BLaER1 treated with 17β-estradiol and CSF1 and Interleukin-3, amounts not matched to agents 10 nM and 100 nM (cell line): Measurements from ENCODE around the gene DDX31.

Source experiments
- H3K27ac ChIP-seq, 11 experiments: shearing (Covaris generic); formaldehyde crosslinking; 2 replicates each; pipeline ENCODE4 v1.8.1; 2022
- H3K27me3 ChIP-seq, 11 experiments: shearing (Covaris generic); formaldehyde crosslinking; 2 replicates each; pipeline ENCODE4 v1.8.1; 2022
- H3K36me3 ChIP-seq, 11 experiments: shearing (Covaris generic); formaldehyde crosslinking; 2 replicates each; pipeline ENCODE4 v1.8.1; 2022
- H3K4me1 ChIP-seq, 10 experiments: shearing (Covaris generic); formaldehyde crosslinking; 2 replicates each; pipeline ENCODE4 v1.8.1; 2022
- H3K4me2 ChIP-seq, 11 experiments: shearing (Covaris generic); formaldehyde crosslinking; 2 replicates each; pipeline ENCODE4 v1.8.1; 2022
- H3K4me3 ChIP-seq, 10 experiments: shearing (Covaris generic); formaldehyde crosslinking; 2 replicates each; pipeline ENCODE4 v1.8.1; 2022
- H3K9ac ChIP-seq, 11 experiments: shearing (Covaris generic); formaldehyde crosslinking; 2 replicates each; pipeline ENCODE4 v1.8.1; 2022
- H3K9me3 ChIP-seq, 11 experiments: shearing (Covaris generic); formaldehyde crosslinking; replicated peaks in 1 of 11; 2 replicates each; pipeline ENCODE4 v1.8.1; 2022
- H4K20me1 ChIP-seq, 11 experiments: shearing (Covaris generic); formaldehyde crosslinking; 2 replicates each; pipeline ENCODE4 v1.8.1; 2022
- Cebpa-rat ChIP-seq, 11 experiments: shearing (Covaris generic); IDR thresholded peaks; 2 replicates each; pipeline ENCODE4 v1.8.1; 2022

Gene DDX31

GRCh38 chr9:132622159-132622558 lies 47.6 kb downstream of the DDX31 start:
- Histone ChIP-seq H3K27me3 (no peaks in the 10 kb centered on the region), H3K4me1 (no peaks in the 10 kb centered on the region), H3K4me2 (no peak overlapping the region), H3K9me3 (no peaks in the 10 kb centered on the region), H3K9ac (no peak overlapping the region), H3K4me3 (no peak overlapping the region), H3K27ac (no peak overlapping the region), H4K20me1 (peaks cover 0 to 10% (median under 1%) of the 10 kb centered on the region in 11 experiments; a peak in 5 of 22 replicates), H3K36me3 (peaks cover 87 to 100% (median 98%) of the 10 kb centered on the region in 11 experiments)
- TF ChIP-seq Cebpa-rat (IDR thresholded peaks at IDR 0.05), result no peak

DNA sequence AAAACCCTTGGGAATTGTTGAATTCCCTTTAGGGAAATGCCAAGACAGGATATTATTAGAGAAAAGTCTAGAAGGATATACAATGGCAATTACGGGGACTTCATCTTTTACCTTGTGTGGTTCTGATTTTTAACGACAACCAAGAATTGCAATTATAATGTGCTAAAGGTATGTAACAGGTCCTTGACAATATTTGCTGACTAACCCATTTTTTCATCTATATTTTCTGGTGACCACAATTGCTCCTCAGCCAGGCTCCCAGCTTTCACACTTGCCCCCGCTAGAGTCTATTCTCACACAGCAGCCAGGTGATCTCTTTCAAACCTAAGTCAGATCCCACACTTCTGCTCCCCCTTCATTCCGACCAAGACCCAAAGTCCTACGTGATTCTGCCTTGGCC lies 53.1 kb downstream of the DDX31 start:
- H3K27ac ChIP-seq, result no peak overlapping the region
- H4K20me1 ChIP-seq, result peaks cover 0 to 33% (median 5%) of the 10 kb centered on the region in 11 experiments; a peak in 7 of 22 replicates
- no peaks in the 10 kb centered on the region for H3K9me3 ChIP-seq
- H3K4me3 ChIP-seq, result no peak overlapping the region
- H3K36me3 ChIP-seq, result peaks cover 95 to 100% (median 99%) of the 10 kb centered on the region in 11 experiments
- H3K27me3 ChIP-seq, result no peaks in the 10 kb centered on the region
- H3K4me1 ChIP-seq, result peaks cover 0 to 4% (median 0%) of the 10 kb centered on the region in 10 experiments; a peak in 1 of 20 replicates
- TF ChIP-seq Cebpa-rat (IDR thresholded peaks at IDR 0.05), result no peak
- no peak overlapping the region for H3K9ac ChIP-seq
- H3K4me2 ChIP-seq, result no peak overlapping the region

GRCh38 chr9:132615774-132616173 lies 54.0 kb downstream of the DDX31 start:
- H4K20me1 ChIP-seq, result peaks cover 0 to 37% (median 6%) of the 10 kb centered on the region in 11 experiments; a peak in 8 of 22 replicates
- no peak overlapping the region for H3K4me3 ChIP-seq
- TF ChIP-seq Cebpa-rat (IDR thresholded peaks at IDR 0.05), result no peak
- H3K27me3 ChIP-seq, result no peaks in the 10 kb centered on the region
- H3K4me2 ChIP-seq, result no peak overlapping the region
- H3K9me3 ChIP-seq, result no peaks in the 10 kb centered on the region
- H3K27ac ChIP-seq, result no peak overlapping the region
- H3K36me3 ChIP-seq, result peaks cover 96 to 100% (median 99%) of the 10 kb centered on the region in 11 experiments
- no peak overlapping the region for H3K9ac ChIP-seq
- H3K4me1 ChIP-seq, result peaks cover 0 to 4% (median 0%) of the 10 kb centered on the region in 10 experiments; a peak in 1 of 20 replicates

- peaks cover 0 to 4% (median 0%) of the 10 kb centered on the region in 10 experiments; a peak in 1 of 20 replicates for H3K4me1 ChIP-seq
- H3K27ac ChIP-seq, result no peak overlapping the region
- no peak overlapping the region for H3K4me3 ChIP-seq
- H4K20me1 ChIP-seq, result peaks cover 0 to 38% (median 12%) of the 10 kb centered on the region in 11 experiments; a peak in 12 of 22 replicates
- no peak overlapping the region for H3K9ac ChIP-seq
- TF ChIP-seq Cebpa-rat (IDR thresholded peaks at IDR 0.05), result no peak
- peaks cover 96 to 100% (median 100%) of the 10 kb centered on the region in 11 experiments for H3K36me3 ChIP-seq
- H3K9me3 ChIP-seq, result no peaks in the 10 kb centered on the region
- H3K27me3 ChIP-seq, result no peaks in the 10 kb centered on the region
- H3K4me2 ChIP-seq, result no peak overlapping the region
Measured at GRCh38 chr9:132614324-132614723, 55.5 kb downstream of the DDX31 start.

DNA sequence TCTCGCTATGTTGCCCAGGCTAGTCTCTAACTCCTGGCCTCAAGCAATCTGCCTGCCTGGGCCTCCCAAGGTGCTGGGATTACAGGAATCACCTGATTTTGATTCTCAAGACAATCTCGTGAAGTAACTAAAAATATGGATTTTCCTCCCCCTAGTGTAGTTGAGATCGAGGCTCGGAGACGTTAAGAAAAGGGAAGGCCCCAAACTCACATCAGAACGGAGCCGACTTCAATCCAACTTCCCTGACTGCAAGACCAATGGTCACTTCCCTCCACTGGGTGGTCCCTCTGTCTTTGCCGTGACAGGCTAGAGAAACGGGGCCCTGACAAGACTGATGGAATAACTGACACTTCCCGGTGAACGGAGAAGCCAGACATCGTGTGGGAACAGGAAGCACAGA lies 59.1 kb downstream of the DDX31 start:
- Histone ChIP-seq H4K20me1 (peaks cover 0 to 70% (median 21%) of the 10 kb centered on the region in 11 experiments; a peak in 15 of 22 replicates), H3K27me3 (no peaks in the 10 kb centered on the region), H3K4me1 (no peaks in the 10 kb centered on the region), H3K36me3 (peaks cover 92 to 100% (median 100%) of the 10 kb centered on the region in 11 experiments), H3K9ac (no peak overlapping the region), H3K27ac (no peak overlapping the region), H3K9me3 (no peaks in the 10 kb centered on the region), H3K4me2 (no peak overlapping the region), H3K4me3 (no peak overlapping the region)
- no peak for TF ChIP-seq Cebpa-rat (IDR thresholded peaks at IDR 0.05)

DNA sequence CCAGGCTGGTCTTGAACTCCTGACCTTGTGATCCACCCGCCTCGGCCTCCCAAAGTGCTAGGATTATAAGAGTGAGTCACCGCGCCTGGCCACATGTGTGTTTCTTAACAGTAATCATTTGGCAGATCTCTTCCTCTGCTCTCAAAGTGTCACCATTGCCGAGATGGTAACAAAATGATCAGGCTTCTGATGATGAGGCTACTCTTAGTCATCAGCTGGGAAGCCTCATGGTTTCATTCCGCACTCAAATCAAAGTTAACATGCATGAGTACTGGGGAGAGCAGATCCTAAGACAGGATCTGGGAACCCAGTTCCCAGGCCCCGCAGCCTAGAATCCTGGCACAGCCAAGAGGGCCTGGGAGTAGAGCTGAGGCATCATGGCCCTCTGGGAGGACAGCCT lies 60.0 kb downstream of the DDX31 start:
- no peak overlapping the region for H3K4me3 ChIP-seq
- no peak overlapping the region for H3K27ac ChIP-seq
- no peak overlapping the region for H3K9ac ChIP-seq
- peaks cover 0 to 69% (median 19%) of the 10 kb centered on the region in 11 experiments; a peak in 15 of 22 replicates for H4K20me1 ChIP-seq
- no peaks in the 10 kb centered on the region for H3K9me3 ChIP-seq
- peaks cover 92 to 100% (median 100%) of the 10 kb centered on the region in 11 experiments for H3K36me3 ChIP-seq
- no peak for TF ChIP-seq Cebpa-rat (IDR thresholded peaks at IDR 0.05)
- no peak overlapping the region for H3K4me2 ChIP-seq
- no peaks in the 10 kb centered on the region for H3K27me3 ChIP-seq
- H3K4me1 ChIP-seq, result peaks cover 0 to 2% (median 0%) of the 10 kb centered on the region in 10 experiments; a peak in 4 of 20 replicates

- H3K9me3 ChIP-seq, result no peaks in the 10 kb centered on the region
- H3K4me2 ChIP-seq, result no peak overlapping the region
- no peaks in the 10 kb centered on the region for H3K27me3 ChIP-seq
- H3K9ac ChIP-seq, result no peak overlapping the region
- TF ChIP-seq Cebpa-rat (IDR thresholded peaks at IDR 0.05), result no peak
- H3K36me3 ChIP-seq, result peaks cover 90 to 100% (median 98%) of the 10 kb centered on the region in 11 experiments
- H4K20me1 ChIP-seq, result peaks cover 0 to 69% (median 25%) of the 10 kb centered on the region in 11 experiments; a peak in 15 of 22 replicates
- no peak overlapping the region for H3K27ac ChIP-seq
- H3K4me1 ChIP-seq, result peaks cover 0 to 7% (median 6%) of the 10 kb centered on the region in 10 experiments; a peak in 13 of 20 replicates
- H3K4me3 ChIP-seq, result no peak overlapping the region
Measured at GRCh38 chr9:132609184-132609583, 60.6 kb downstream of the DDX31 start.

- Histone ChIP-seq H3K27me3 (no peaks in the 10 kb centered on the region), H3K9me3 (no peaks in the 10 kb centered on the region), H3K27ac (no peak overlapping the region), H3K4me2 (no peak overlapping the region), H3K36me3 (peaks cover 73 to 98% (median 86%) of the 10 kb centered on the region in 11 experiments), H3K9ac (no peak overlapping the region), H3K4me1 (peaks cover 12 to 32% (median 29%) of the 10 kb centered on the region in 10 experiments), H4K20me1 (peaks cover 0 to 85% (median 53%) of the 10 kb centered on the region in 11 experiments; a peak in 17 of 22 replicates), H3K4me3 (no peak overlapping the region)
- TF ChIP-seq Cebpa-rat (IDR thresholded peaks at IDR 0.05), result no peak
Measured at GRCh38 chr9:132606066-132606465, 63.7 kb downstream of the DDX31 start.

GRCh38 chr9:132605387-132605786 lies 64.4 kb downstream of the DDX31 start:
- Histone ChIP-seq H3K36me3 (peaks cover 73 to 98% (median 86%) of the 10 kb centered on the region in 11 experiments), H3K4me3 (no peak overlapping the region), H3K27me3 (no peaks in the 10 kb centered on the region), H3K4me2 (no peak overlapping the region), H3K27ac (no peak overlapping the region), H3K4me1 (peaks cover 12 to 32% (median 29%) of the 10 kb centered on the region in 10 experiments), H3K9me3 (no peaks in the 10 kb centered on the region), H3K9ac (no peak overlapping the region), H4K20me1 (peaks cover 0 to 89% (median 53%) of the 10 kb centered on the region in 11 experiments; a peak in 17 of 22 replicates)
- no peak for TF ChIP-seq Cebpa-rat (IDR thresholded peaks at IDR 0.05)

DNA sequence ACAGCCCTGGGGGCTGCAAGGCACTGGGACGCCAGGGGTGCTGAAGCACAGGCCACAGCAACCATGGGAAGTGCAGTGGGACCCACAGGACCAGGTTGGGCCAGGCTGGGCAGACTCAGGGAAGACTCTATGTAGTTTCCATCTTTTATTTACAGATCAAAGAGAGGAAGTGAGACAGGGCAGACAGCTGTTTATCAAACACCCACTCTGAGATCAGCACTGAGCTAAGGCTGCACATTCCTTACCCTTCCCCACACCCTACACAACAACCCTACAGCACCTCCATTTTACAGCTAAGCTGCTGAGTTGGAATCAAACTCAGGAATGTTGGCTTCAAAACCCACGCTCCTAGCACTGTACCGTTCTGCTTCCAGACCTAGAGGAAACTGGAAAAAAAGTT lies 67.6 kb downstream of the DDX31 start:
- H3K36me3 ChIP-seq, result peaks cover 51 to 87% (median 68%) of the 10 kb centered on the region in 11 experiments

More for the DNA sequence above, 67.6 kb downstream of the DDX31 start:
- no peak for TF ChIP-seq Cebpa-rat (IDR thresholded peaks at IDR 0.05)
- Histone ChIP-seq H3K4me3 (no peak overlapping the region), H3K4me1 (peaks cover 24 to 62% (median 57%) of the 10 kb centered on the region in 10 experiments), H3K9ac (no peak overlapping the region), H3K9me3 (no peaks in the 10 kb centered on the region), H3K27me3 (no peaks in the 10 kb centered on the region), H3K4me2 (peak overlapping the region; percentile 3 to 61 (median 46); a peak in 18 of 22 replicates), H4K20me1 (peaks cover 11 to 99% (median 55%) of the 10 kb centered on the region in 11 experiments; a peak in 19 of 22 replicates), H3K27ac (no peak overlapping the region)
